CD4-positive, alpha-beta T cell treated with Interleukin-2 at 100 ng/mL for 4 hours (primary cell): Measurements from ENCODE around the gene DBNDD2.

ENCODE experiments used
- DNase-seq: peaks from one replicate; pipeline ENCODE4 v3.0.0-alpha.2; 2020; ENCODE audit warnings: low spot score

Gene DBNDD2

DNA sequence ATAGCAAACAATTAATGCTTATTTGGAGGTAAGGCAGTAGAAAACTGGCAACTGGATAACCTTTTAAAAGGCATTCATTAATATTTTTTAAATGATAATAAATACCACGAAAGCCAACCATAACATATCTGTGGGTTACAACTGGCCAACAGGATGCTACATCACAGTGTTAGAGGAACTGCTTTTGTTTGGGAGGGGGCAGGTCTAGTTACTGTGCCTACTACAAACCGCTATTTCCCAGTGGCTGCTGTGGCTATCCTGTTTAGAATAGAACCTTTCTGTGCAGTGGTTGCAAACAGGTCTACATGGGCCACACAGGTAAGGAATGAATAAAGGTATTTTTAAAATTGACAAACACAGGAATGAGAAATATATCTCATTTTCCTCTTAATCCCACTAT, 8.8 kb downstream of the DBNDD2 start:
- no peak for DNase-seq

DNA sequence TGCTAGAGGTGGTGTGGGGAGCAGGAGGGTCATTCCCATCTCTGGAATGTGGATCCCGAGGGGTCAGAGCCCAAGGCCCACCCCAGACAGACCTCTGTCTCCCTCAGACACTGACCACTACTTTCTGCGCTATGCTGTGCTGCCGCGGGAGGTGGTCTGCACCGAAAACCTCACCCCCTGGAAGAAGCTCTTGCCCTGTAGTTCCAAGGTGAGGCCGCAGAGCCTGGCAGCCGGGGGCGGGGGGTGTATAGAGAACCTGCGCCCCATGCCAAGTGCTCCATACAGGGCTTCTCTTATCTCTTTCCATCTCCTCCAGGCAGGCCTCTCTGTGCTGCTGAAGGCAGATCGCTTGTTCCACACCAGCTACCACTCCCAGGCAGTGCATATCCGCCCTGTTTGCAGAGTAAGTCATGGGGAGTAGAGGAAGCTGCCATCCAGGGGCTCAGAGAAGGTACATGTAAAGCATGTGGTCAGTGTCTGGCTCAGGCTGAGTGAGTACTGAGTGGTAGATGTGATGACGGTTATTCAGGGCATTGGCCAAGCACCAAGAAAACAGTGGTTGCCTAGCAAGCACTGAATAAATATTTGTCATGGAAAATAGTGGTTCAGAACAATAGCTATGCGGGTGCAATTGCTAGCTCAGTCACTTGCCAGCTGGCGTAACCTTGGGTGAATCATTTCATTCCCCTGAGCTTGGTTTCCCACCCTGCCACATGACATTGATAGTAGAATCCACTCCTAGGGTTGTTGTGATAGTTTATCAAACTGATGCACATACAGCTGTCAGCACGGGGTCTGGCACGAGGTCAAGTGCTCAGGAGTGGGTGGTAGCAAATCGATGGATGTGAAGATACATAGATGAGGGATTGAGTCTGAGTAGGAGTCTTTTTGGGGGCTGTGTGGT, 11.4 kb downstream of the DBNDD2 start:
- DNase-seq = no peak

DNA sequence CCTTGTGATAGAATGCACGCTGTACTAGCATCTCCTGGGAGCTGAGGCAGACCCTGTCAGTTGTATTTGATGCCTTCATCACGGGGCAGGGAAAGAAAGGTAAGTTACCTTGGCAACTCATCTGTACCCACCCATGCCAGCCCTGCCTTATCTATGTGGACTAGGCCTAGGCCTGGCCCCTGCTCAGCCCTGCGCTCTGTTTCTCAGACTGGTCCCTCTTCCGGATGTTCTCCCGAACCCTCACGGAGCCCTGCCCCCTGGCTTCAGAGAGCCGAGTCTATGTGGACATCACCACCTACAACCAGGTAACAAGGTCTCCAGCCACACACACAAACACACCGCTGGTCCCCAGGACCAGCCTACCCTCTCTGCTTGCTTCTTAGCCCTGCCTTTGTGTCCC, 12.0 kb downstream of the DBNDD2 start:
- DNase-seq = no peak

DNA sequence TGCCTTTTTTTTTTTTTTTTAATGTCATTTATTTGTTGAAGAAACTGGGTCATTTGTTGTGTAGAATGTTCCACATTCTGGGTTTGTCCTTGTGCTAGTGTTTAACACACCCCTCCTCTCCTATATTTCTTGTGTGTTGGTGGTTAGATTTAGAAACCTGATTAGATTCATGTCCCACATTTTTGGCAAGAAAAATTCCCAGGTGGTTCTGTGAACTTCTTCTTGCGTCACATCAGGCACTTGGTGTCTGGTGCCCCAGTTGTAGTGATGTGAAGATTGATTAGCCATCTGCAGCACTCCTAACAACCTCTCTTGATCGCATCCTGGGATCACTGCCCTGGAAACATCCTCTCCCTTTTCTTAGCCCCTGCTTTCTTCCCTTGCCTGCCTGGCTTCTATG, 15.6 kb downstream of the DBNDD2 start:
- DNase-seq = no peak

DNA sequence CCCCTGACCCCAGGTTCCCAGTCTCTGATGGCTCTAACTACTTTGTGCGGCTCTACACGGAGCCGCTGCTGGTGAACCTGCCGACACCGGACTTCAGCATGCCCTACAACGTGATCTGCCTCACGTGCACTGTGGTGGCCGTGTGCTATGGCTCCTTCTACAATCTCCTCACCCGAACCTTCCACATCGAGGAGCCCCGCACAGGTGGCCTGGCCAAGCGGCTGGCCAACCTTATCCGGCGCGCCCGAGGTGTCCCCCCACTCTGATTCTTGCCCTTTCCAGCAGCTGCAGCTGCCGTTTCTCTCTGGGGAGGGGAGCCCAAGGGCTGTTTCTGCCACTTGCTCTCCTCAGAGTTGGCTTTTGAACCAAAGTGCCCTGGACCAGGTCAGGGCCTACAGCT, 17.5 kb downstream of the DBNDD2 start:
- DNase-seq = no peak

DNA sequence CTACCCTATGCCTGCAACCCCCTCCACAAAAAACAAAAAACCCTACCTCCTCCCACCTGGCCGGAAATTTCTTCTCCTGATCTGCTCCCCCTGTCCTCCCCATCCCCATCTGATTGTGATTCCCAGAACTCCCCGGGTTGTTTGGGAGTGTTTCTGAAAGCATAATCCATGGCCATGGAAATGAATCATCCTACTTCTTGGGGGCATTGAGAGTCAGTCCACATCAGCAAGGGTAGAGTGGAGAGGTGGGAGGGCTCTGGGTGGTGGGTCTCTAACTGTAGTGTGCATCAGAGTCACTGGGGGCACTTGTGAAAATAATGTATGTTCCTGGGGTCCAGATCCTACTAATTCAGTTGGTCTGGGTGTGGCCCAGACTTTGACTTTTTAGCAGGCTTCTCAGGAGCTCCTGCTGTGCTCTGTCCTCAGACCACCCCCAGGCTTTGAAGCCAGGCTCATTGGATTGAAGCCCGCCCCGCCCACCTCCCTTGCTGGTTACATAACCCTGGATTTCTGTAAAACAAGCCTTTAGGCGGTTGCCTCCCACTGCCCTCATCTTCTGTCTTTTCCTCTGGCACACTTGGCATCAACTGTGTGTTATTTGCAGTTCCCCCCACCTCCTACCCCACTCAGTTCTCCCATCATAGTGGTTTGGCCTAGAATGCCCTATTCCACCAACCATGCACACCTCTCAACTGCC, 18.4 kb downstream of the DBNDD2 start:
- no peak for DNase-seq

DNA sequence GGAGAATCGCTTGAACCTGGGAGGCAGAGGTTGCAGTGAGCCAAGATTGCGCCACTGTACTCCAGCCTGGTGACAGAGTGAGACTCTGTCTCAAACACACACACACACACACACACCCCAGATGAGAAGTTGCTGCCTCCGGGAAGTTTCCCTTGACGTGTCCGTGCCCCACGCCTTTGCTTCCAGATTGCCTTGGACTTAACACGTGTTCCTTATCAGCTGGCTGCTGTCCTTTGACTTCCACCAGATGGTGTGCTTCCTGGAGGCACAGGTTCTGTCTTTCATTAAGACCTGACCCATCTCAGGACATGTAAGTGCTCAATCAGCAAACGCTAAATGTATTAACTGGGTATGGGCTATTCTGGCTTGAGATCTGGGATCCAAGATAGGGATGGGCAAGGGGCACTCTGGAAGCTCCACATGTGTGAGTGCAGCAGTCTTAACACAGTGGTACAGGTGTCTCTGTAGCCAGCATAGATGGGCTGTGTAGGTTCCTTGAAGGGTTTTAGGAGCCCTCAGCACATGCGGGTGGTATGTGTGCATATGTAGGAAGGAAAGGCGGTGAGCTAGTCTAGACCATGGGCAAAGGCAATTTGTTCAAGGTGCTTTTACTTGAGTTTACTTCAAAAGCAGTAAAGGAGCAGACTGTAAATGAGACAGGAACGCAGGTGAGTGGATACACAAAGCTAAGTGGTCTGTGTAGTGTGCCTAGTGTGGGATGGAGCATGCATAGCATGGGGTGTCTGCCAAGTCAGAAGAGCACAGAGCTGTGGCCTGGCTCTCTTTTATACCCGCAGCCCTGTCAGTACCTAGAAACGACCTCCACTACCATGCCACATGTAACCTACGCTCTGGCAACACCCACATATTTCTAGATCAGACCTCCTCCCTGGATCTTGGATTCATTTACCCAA, 19.4 kb downstream of the DBNDD2 start:
- no peak for DNase-seq

DNA sequence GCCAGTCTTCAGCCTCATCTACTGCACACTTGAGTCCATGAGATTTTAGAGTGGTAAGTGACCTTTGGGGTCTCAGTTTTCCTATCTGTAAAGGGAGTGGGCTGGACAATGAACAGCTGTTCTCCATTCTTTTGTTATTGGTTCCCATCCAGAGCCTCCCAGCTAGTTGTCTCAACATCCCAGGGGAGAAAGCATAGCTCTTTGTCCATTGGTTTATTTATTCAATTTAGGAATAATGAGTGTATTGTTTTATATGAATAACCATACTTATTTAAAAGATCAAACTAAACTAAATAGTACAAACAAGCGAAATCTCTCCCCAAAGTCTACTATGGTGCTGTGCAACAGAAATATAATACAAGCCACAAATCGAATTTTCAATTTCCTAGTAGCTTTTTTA, 21.5 kb downstream of the DBNDD2 start:
- DNase-seq = no peak

DNA sequence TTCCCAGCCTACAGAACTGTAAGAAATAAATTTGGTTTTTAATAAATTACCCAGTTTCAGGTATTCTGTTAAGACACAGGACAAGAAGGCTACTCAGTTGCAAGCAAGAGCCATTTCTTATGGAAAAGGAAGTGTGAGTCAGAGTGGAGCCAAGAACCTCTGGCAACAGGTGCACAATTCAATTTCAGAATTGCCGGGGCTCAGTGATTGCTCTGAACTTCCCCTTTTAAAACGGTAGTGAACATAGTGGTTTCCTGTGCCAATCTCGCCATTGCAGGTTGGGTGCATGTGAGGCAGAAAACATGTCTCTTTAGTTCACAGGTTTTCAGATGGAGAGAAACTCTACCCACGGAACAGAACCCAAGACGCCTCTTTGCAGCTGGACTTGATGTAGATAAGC, 24.2 kb downstream of the DBNDD2 start:
- no peak for DNase-seq

DNA sequence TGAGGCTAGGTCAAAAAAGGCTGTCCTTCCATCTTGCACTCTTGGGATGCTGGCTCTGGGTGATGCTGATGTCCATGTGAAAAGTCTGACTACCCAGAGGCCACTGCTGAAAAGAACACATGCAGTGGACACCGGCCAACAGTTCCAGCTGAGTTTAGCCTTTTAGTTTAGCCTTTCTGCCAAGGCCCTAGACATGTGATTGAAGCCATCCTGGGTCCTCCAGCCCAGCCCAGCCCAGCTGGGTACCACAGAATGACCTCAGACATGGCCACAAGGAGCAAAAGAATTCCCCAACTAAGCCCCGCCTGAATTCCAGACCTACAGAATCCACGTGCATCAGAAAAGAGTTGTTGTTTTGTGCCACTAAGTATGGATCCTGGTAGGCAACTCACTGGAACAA, 25.2 kb downstream of the DBNDD2 start:
- DNase-seq = no peak

DNA sequence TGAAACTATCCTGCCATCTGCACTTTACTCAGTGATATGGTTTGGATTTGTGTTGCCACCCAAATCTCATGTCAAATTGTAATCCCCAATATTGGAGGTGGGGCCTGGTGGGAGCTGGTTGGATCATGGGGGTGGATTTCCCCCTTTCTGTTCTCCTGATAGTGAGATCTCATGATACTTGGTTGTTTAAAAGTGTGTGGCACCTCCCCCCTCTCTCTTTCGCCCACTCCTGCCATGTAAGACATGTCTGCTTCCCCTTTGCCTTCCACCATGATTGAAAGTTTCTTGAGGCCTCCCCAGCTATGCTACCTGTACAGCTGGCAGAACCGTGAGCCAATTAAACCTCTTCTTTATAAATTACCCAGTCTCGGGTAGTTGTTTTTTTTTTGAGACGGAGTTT, 25.9 kb downstream of the DBNDD2 start:
- DNase-seq = no peak

DNA sequence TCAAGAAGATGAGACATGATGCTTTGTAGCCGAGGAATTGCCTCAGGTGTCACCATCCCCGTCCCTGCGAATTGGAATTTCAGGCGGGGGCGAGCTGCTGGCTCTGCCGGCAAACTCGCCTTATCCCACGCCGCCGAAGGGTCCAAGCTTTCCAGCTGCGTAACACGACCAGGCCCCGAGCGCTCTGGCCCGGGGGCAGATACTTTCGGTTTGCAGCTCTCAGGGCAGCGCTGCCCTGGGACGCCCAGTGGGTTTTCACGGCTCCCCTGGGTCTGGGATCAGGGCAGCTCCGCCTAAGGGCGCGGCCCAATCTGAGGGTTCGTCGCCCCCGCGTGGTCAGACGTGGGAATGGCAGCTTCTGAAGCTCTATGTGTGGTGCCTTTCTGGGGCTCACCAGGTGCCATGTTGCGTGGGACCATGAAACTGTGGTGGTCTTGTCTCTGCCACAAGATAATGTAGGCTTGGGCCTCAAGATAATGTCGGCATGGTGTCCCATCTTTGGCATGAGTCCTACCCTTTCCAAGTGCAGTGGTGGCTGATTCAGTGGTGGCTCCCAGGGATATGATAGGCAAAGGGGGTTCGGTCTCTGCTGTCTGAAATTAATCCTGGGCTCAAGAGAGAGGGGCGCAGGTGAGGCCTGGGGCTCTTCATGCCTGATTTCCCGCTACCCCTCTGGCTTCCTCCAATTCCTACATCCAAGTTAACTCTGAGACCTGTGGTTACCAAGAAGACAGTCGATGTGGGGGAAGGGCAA, 28.8 kb downstream of the DBNDD2 start:
- peak; percentile 90 for DNase-seq

DNA sequence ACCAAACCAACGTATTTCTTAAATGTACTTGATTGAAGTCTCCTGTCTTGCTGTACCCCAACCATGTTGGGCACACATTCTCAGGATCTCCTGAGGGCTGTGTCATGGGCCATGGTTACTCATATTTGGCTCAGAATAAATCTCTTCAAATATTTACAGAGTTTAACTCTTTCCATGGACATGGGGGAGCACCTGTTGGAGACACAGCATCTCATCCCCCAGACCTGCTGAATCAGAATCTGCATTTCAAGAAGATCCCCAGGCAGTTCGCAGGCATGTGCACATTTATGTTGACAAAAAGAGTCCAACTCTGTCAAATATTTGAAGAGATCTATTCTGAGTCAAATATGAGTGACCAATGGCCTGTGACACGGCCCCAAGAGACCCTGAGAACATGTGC, 32.3 kb downstream of the DBNDD2 start:
- no peak for DNase-seq

DNA sequence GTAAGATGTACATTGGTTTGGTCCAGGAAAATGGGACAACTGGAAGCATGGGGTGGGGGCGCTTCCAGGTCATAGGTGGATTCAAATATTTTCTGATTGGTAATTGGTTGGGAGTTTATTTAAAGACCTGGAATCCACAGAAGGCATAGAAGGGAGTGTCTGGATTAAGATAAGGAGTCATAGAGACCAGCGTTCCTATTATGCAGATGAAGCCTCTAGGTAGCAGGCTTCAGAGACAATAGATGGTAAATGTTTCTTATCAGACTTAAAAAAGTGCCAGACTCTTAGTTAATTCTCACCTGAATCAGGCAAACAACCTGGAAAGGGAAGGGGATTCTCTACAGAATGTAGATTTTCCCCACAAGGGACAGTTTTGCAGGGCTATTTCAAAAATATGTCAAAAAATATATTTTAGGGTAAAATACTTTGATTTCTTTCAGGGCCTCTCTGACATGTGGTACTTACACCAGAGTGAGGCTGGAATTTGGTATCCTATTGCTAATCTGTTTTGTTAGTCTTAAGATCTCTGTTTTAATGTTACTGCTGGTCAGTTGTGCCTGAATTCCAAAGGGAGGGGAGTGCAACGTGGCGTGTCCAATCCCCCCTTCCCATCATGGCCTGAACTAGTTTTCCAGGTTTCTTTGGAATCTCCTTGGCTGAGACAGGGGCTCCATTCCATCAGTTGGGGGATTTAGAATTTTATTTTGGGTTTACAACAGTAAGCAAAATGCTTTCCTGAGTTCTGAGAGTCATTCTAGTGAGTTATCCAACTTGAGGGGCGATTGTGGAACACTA, 33.0 kb downstream of the DBNDD2 start:
- DNase-seq = no peak

DNA sequence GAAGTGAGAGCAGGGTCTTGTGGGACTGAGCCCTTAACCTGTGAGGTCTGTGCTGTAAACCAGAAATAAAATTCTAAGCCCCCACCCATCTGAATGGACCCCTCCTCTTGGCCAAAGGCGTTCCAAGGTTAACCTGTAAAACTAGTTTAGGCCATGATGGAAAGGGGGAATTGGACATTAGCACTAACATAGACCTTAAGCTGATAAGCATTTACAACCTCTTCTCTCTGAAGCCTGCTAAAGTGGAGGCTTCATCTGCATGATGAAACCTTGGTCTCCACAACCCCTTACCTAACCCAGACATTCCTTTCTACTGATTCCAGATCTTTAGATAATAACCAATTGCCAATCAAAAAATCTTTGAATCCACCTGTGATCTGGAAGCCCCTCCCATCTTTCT, 33.7 kb downstream of the DBNDD2 start:
- no peak for DNase-seq

DNA sequence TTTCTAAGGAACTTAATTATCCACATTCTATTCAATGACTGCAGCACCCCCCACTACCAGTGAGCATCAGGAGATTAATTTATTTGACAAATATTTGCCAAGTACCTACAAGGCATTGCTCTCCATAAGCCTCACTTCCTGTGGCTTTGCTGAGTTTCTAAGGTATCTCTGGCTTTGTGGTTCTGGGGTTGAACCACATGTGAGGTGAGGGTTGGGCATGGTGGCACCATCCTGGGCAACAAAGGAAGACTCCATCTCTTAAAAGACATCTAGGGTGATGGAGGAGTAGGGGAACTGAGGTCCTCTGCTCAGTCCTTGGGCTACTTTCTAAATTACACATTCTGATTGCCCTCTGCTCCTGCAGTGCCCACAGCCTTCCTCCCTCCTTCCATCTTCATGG, 36.0 kb downstream of the DBNDD2 start:
- DNase-seq = peak; percentile 35

DNA sequence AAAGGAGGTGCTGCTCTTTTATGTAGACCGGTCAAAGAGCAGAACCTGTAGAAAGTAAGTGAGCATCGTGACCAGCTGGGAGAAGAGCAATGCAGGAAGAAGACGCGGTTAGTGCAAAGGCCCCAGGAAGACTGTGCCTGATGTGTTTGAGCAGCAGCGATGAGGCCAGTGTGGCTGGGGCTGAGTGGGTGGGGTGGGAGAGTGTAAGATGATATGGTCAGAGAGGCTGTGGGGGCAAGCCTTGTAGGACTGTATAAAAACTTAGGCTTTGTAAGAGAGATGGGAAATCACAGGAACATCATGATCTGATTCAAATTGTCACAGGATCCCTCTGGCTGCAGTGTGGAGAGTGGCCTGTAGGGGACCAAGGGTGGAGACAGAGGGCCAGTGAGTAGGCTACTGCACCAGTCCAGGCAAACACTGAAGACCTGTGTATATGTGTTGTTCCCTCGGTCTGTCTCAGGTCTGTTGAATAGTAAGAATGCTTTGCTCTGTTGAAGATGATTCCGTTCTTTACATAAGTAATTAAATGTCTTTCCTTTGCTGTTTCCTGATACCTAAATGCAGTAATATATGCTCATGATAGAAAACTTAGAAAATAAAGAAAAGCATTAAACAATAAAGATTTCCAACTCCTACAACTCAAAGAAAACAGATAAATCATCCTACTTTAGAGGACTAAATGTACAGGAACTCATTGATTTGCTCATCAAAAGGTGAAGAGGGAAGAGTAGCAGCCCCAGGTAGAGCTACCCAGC, 37.9 kb downstream of the DBNDD2 start:
- DNase-seq = peak; percentile 44

DNA sequence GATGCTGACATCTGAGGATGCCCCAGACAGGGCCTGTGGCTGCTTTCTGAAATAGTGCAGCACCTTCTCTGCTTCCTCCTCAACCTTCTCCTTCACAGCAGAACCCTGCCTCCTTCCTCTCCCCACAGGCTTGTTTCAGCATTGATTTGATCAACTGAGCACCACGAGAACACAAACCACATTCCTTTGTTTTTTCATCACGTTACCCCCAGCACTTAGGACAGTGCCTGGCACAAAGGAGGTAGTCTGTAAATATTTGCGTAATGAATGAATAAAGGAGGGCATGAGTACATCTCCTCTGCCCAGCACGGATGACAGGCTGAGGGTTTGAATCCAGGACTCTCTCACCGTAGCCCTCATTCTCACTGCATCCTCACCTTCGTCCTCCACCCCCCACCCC, 40.2 kb downstream of the DBNDD2 start:
- DNase-seq = no peak

DNA sequence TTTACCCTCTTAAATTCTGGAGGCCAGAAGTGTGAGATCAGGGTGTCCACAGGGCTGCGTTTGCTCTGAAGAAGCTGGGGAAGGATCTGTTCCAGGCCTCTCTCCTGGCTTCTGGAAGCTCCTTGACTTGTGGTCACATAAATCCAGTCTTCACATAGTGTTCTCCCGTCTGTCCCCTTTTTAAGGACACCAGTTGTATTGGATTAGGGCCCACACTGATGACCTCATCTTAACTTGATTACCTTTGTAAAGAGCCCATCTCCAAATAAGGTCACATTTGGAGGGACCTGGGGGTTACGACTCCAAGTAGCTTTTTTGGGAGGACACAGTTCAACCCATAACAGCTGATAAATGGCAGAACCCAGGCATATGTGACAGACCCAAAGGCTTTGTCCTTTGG, 41.4 kb downstream of the DBNDD2 start:
- no peak for DNase-seq
